ENCODE measurements around the gene GJC1. TPM values are rescaled to one million over a fixed set of nuclear protein-coding genes. Genes with fewer than 3 reads are reported as not detected.

GJC1 gene
- total and polyA plus RNA-seq, 2 donors (not counting 1 experiment from before 2014, with no cell fraction given), result 33.9 to 97.3 TPM

DNA sequence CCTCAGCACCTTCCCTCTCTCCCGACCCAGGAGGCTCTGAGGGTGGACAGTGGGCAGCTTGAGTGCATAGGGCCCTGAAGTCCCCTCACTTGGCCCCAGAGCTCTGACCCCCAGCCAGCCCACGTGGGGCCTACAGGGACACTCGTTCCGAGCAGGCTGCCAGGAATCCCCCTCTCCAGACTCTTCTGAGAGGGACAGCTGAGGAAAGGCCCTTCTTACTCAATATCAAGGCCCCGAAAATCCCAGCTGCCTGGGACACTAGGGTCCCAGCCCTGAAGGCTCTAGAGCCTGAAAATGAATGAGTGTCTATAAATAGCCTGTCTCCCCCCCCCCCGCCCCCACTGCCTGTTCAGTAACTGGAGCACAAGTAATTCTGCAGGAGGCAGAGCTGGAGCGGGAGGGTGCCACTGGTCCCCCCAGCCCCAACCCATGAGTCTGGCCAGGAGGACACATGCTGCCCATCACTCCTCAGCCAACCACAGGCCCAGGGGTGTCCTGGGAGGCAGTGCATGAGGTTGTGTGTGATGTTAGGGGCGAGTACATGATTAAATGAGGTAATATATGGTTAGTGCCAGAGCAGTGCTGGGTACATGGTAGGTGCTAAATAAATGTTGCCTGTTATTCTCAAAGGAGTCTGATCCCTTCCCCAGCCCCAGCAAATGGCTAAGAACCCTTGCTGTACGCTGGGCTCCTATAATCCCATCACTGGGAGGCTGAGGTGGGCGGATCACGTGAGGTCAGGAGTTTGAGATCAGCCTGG lies 59.7 kb downstream of the GJC1 start:
- no peak overlapping the region for H3K4me2 ChIP-seq (ENCODE audit: extremely low read depth, insufficient read depth, low read length)
- no peak overlapping the region for H3K4me3 ChIP-seq (replicated peaks in 1 of 4; ENCODE audit: control extremely low read depth in 1 of 4, insufficient read depth in 1 of 4, low read depth in 3 of 4, low read length in 4 of 4)
- no peak overlapping the region for H3K9ac ChIP-seq (ENCODE audit: insufficient read depth, low read length)
- H3K79me2 ChIP-seq (ENCODE audit: control insufficient read depth, insufficient read depth, low read length), result no peaks in the 10 kb centered on the region
- no peaks in the 10 kb centered on the region for H3K9me3 ChIP-seq (ENCODE audit: control insufficient read depth, insufficient read depth, low read depth, low read length)
- no peaks in the 10 kb centered on the region for H4K20me1 ChIP-seq (ENCODE audit: control insufficient read depth, extremely low read depth, insufficient read depth, low read length)
- TF ChIP-seq, protein P1, sequence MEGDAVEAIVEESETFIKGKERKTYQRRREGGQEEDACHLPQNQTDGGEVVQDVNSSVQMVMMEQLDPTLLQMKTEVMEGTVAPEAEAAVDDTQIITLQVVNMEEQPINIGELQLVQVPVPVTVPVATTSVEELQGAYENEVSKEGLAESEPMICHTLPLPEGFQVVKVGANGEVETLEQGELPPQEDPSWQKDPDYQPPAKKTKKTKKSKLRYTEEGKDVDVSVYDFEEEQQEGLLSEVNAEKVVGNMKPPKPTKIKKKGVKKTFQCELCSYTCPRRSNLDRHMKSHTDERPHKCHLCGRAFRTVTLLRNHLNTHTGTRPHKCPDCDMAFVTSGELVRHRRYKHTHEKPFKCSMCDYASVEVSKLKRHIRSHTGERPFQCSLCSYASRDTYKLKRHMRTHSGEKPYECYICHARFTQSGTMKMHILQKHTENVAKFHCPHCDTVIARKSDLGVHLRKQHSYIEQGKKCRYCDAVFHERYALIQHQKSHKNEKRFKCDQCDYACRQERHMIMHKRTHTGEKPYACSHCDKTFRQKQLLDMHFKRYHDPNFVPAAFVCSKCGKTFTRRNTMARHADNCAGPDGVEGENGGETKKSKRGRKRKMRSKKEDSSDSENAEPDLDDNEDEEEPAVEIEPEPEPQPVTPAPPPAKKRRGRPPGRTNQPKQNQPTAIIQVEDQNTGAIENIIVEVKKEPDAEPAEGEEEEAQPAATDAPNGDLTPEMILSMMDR (conservative IDR thresholded peaks at IDR 0.05 in 1 of 2, IDR thresholded peaks at IDR 0.05 in 1 of 2; ENCODE audit: low read depth in 1 of 2, low read length in 2 of 2), result no peak
- no peak for TF ChIP-seq EZH2 (IDR thresholded peaks at IDR 0.05; ENCODE audit: low read length, missing control alignments)
- peaks cover 3% of the 10 kb centered on the region for H3K27me3 ChIP-seq (ENCODE audit: control insufficient read depth, insufficient read depth, low read length)
- no peak overlapping the region for H3K27ac ChIP-seq (ENCODE audit: insufficient read depth, low read length)
- H3K36me3 ChIP-seq (ENCODE audit: control insufficient read depth, insufficient read depth, low read length), result no peaks in the 10 kb centered on the region
- no peak for DNase-seq (ENCODE audit: low read depth in 2 of 2)
- peaks cover 4% of the 10 kb centered on the region for H3K4me1 ChIP-seq (ENCODE audit: control insufficient read depth, extremely low read depth, insufficient read depth, low read length)
- no peak overlapping the region for H2AFZ ChIP-seq (ENCODE audit: low read length)

DNA sequence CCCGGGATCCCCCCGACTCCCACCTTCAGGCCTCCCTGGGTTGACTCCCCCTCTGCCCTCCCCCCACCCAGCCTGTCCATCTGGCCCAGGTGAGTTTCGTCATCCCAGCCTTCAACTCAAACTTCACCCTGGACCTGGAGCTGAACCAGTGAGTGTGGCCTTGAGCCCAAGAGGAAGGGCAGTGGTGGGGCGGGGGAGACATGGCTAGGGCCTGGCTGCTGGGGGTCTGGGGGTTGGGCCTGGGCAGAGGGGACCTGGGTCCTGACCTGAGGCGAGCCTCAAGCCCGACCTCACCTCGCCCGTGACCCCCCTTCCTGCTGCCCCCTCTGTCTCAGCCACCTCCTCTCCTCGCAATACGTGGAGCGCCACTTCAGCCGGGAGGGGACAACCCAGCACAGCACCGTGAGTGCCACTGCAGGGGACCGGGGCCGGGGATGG lies 60.4 kb downstream of the GJC1 start:
- Histone ChIP-seq H3K9ac (ENCODE audit: insufficient read depth, low read length) (no peak overlapping the region), H3K27ac (ENCODE audit: insufficient read depth, low read length) (no peak overlapping the region), H3K4me3 (replicated peaks in 1 of 4; ENCODE audit: control extremely low read depth in 1 of 4, insufficient read depth in 1 of 4, low read depth in 3 of 4, low read length in 4 of 4) (no peak overlapping the region), H3K79me2 (ENCODE audit: control insufficient read depth, insufficient read depth, low read length) (no peaks in the 10 kb centered on the region), H3K4me1 (ENCODE audit: control insufficient read depth, extremely low read depth, insufficient read depth, low read length) (no peaks in the 10 kb centered on the region), H3K27me3 (ENCODE audit: control insufficient read depth, insufficient read depth, low read length) (peaks cover 3% of the 10 kb centered on the region), H3K9me3 (ENCODE audit: control insufficient read depth, insufficient read depth, low read depth, low read length) (no peaks in the 10 kb centered on the region), H2AFZ (ENCODE audit: low read length) (no peak overlapping the region), H3K36me3 (ENCODE audit: control insufficient read depth, insufficient read depth, low read length) (no peaks in the 10 kb centered on the region), H4K20me1 (ENCODE audit: control insufficient read depth, extremely low read depth, insufficient read depth, low read length) (no peaks in the 10 kb centered on the region), H3K4me2 (ENCODE audit: extremely low read depth, insufficient read depth, low read length) (no peak overlapping the region)
- TF ChIP-seq, protein P1 (conservative IDR thresholded peaks at IDR 0.05 in 1 of 2, IDR thresholded peaks at IDR 0.05 in 1 of 2; ENCODE audit: low read depth in 1 of 2, low read length in 2 of 2), result no peak
- no peak for TF ChIP-seq EZH2 (IDR thresholded peaks at IDR 0.05; ENCODE audit: low read length, missing control alignments)
- no peak for DNase-seq (ENCODE audit: low read depth in 2 of 2)

DNA sequence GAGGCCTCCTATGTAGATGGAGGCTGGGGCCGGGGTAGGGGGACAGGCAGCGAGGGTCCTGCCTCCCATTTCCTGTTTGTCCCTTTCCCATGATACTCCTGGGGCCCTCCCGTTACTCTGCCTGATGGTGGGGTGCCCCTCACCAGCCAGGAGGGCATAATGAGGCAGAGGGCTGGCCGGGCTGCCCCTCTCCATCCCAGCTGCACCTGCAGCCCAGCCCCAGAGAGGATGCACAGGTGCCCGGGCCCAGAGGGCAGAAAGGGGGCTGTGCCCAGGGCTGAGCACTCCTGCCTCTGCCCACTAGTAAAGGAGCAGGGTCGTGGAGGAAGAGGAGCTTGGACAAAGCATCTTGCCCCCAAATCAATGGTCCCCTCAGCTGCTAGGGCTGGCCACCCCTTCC lies 60.9 kb downstream of the GJC1 start:
- no peak overlapping the region for H2AFZ ChIP-seq (ENCODE audit: low read length)
- H3K9me3 ChIP-seq (ENCODE audit: control insufficient read depth, insufficient read depth, low read depth, low read length), result no peaks in the 10 kb centered on the region
- TF ChIP-seq EZH2 (IDR thresholded peaks at IDR 0.05; ENCODE audit: low read length, missing control alignments), result no peak
- TF ChIP-seq, protein P1 (conservative IDR thresholded peaks at IDR 0.05 in 1 of 2, IDR thresholded peaks at IDR 0.05 in 1 of 2; ENCODE audit: low read depth in 1 of 2, low read length in 2 of 2), result no peak
- H3K27me3 ChIP-seq (ENCODE audit: control insufficient read depth, insufficient read depth, low read length), result peaks cover 3% of the 10 kb centered on the region
- DNase-seq (ENCODE audit: low read depth in 2 of 2), result no peak
- no peak overlapping the region for H3K27ac ChIP-seq (ENCODE audit: insufficient read depth, low read length)
- no peaks in the 10 kb centered on the region for H3K4me1 ChIP-seq (ENCODE audit: control insufficient read depth, extremely low read depth, insufficient read depth, low read length)
- H3K79me2 ChIP-seq (ENCODE audit: control insufficient read depth, insufficient read depth, low read length), result no peaks in the 10 kb centered on the region
- H3K4me2 ChIP-seq (ENCODE audit: extremely low read depth, insufficient read depth, low read length), result no peak overlapping the region
- no peak overlapping the region for H3K9ac ChIP-seq (ENCODE audit: insufficient read depth, low read length)
- no peaks in the 10 kb centered on the region for H4K20me1 ChIP-seq (ENCODE audit: control insufficient read depth, extremely low read depth, insufficient read depth, low read length)
- H3K4me3 ChIP-seq (replicated peaks in 1 of 4; ENCODE audit: control extremely low read depth in 1 of 4, insufficient read depth in 1 of 4, low read depth in 3 of 4, low read length in 4 of 4), result no peak overlapping the region
- H3K36me3 ChIP-seq (ENCODE audit: control insufficient read depth, insufficient read depth, low read length), result no peaks in the 10 kb centered on the region
